GM12878 (cell line): ENCODE results near the gene CMSS1. TPM values are rescaled to one million over a fixed set of nuclear protein-coding genes. Genes with fewer than 3 reads are reported as not detected.

Source experiments
- ATAC-seq: fragments of 200-7000 bp; cut with Tn5 transposase; 3 replicates; pipeline ENCODE4 v1.9.1; 2020; ENCODE audit warnings: mild to moderate bottlenecking, moderate library complexity
- BruUV-seq: library from RNA; stranded (reverse); fragments of 400-500 nt; replicated peaks from 2 replicates; lab custom pipeline; 2021; lab: Mats Ljungman, UMichigan
- CTCF ChIA-PET: fragments of 300-600 bp; sonication (Branson Sonifier 250); formaldehyde crosslinking; extraction: SDS; loops from one replicate; lab custom pipeline; 2021; ENCODE audit warnings: inconsistent platforms; lab: Yijun Ruan, JAX
- POLR2A ChIA-PET: fragments of 350-600 bp; formaldehyde crosslinking; extraction: SDS; loops from one replicate; lab custom pipeline; 2021; ENCODE audit warnings: inconsistent platforms; lab: Charles Lee
- RAD21 ChIA-PET: fragments of 300-600 bp; sonication (Branson Sonifier 250); formaldehyde crosslinking; loops from one replicate; lab custom pipeline; 2023; ENCODE audit warnings: antibody characterized with exemption; ENCODE audit not compliant: unreplicated experiment; lab: Charles Lee
- SMC1A ChIA-PET: fragments of 300-600 bp; sonication (Branson Sonifier 250); formaldehyde crosslinking; loops from one replicate; lab custom pipeline; 2023; ENCODE audit not compliant: unreplicated experiment, uncharacterized antibody; lab: Charles Lee
- DNase-seq: peaks from one replicate; pipeline ENCODE4 v3.0.0-alpha.2; 2011; ENCODE audit warnings: low read depth, low spot score
- FAIRE-seq: peaks from 3 replicates; lab custom pipeline; 2011; peaks lifted over from hg19 to GRCh38; lab: Jason Lieb, UNC
- H2AFZ ChIP-seq: 2 replicates; pipeline ENCODE4 v1.6.0; 2011; ENCODE audit warnings: low read depth, low read length, control low read depth; ENCODE audit not compliant: control insufficient read depth
- H3K27ac ChIP-seq: 2 replicates; pipeline ENCODE4 v1.5.1; 2011; ENCODE audit warnings: control low read depth; ENCODE audit not compliant: control insufficient read depth, insufficient read depth
- H3K27me3 ChIP-seq, 2 experiments: replicated peaks in 1 of 2; 2 replicates each; pipeline versions ENCODE4 v1.6.0 to v1.6.1; 2011; ENCODE audit warnings: low read length in 1 of 2; ENCODE audit not compliant: control insufficient read depth in 2 of 2, insufficient read depth in 2 of 2
- H3K36me3 ChIP-seq, 2 experiments: 2 replicates each; pipeline ENCODE4 v1.5.1; 2011; ENCODE audit warnings: low read length in 1 of 2; ENCODE audit not compliant: control insufficient read depth in 2 of 2, insufficient read depth in 2 of 2
- H3K4me1 ChIP-seq: 2 replicates; pipeline ENCODE4 v1.6.1; 2011; ENCODE audit warnings: mild to moderate bottlenecking, low read length, moderate library complexity, mixed read lengths; ENCODE audit not compliant: control insufficient read depth, insufficient read depth
- H3K4me2 ChIP-seq: 2 replicates; pipeline ENCODE4 v1.6.0; 2011; ENCODE audit warnings: control low read depth; ENCODE audit not compliant: control insufficient read depth, insufficient read depth
- H3K4me3 ChIP-seq: fragments of 200-600 bp; sonication (generic); 2 replicates; pipeline ENCODE4 v1.5.1; 2016
- H3K79me2 ChIP-seq: 2 replicates; pipeline ENCODE4 v1.6.0; 2011; ENCODE audit warnings: low read length; ENCODE audit not compliant: control insufficient read depth, insufficient read depth
- H3K9ac ChIP-seq: 2 replicates; pipeline ENCODE4 v1.8.0; 2011; ENCODE audit warnings: low read length, control low read depth, mixed read lengths; ENCODE audit not compliant: control insufficient read depth, insufficient read depth
- H3K9me3 ChIP-seq: replicated peaks from 3 replicates; pipeline ENCODE4 v1.5.1; 2011; ENCODE audit warnings: mild to moderate bottlenecking, low read length; ENCODE audit not compliant: control insufficient read depth, insufficient read depth
- H4K20me1 ChIP-seq: 2 replicates; pipeline ENCODE4 v1.6.0; 2011; ENCODE audit not compliant: control insufficient read depth, insufficient read depth
- SMARCA5 ChIP-seq: fragments of 450-650 bp; IDR thresholded peaks from 2 replicates; pipeline ENCODE4 v1.6.1; 2017; ENCODE audit warnings: mild to moderate bottlenecking
- SMC3 ChIP-seq: IDR thresholded peaks from 2 replicates; pipeline ENCODE4 v1.6.1; 2011; ENCODE audit warnings: low read length, improper control_type of control experiment, borderline replicate concordance
- ZSCAN29 ChIP-seq: fragments of 450-650 bp; IDR thresholded peaks from 2 replicates; pipeline ENCODE4 v1.6.1; 2017; ENCODE audit warnings: mild to moderate bottlenecking, moderate library complexity
- in situ Hi-C: fragments of 300-500 bp; cut with MboI; formaldehyde crosslinking; loops from 9 replicates; pipeline ENCODE4 v1.14.3; 2018; ENCODE audit warnings: mixed read lengths
- intact Hi-C: fragments of 100-400 bp; cut with micrococcal nuclease; formaldehyde crosslinking; loops from one replicate; pipeline ENCODE4 v1.14.2; 2022; ENCODE audit not compliant: unreplicated experiment
- polyA plus RNA-seq, 11 experiments: library from polyadenylated mRNA; depleted of rRNA in 4 of 11; unstranded in 6 of 11; stranded (reverse) in 5 of 11; fragments of >200 nt; fragmentation: Nextera tagmentation in 4 of 11; fragmentation: Illumina TruSeq in 1 of 11; extraction: Ambion mirVana in 4 of 11; extraction: Trizol in 1 of 11; gene quantifications; 1 replicate in 1 of 11; 2 replicates in 10 of 11; pipeline versions ENCODE4 v1.2.1 to v1.2.3, GENCODE V29; 2011 to 2016; ENCODE audit warnings: inconsistent platforms in 2 of 11, missing spikeins in 2 of 11, low read depth in 1 of 11
- total RNA-seq, 4 experiments: library from RNA; depleted of rRNA in 3 of 4; stranded (reverse); fragments of >200 nt in 3 of 4; fragmentation: Illumina TruSeq in 1 of 4; extraction: Trizol in 1 of 4; gene quantifications; 2 replicates each; pipeline versions ENCODE4 v1.2.1 to v1.2.3, GENCODE V29; 2013 to 2021
- TF ChIP-seq, protein P1 (sequence below), 3 experiments: IDR thresholded peaks in 2 of 3; conservative IDR thresholded peaks in 1 of 3; 2 replicates each; pipeline ENCODE4 v1.5.1; 2011; ENCODE audit warnings: low read depth in 3 of 3, low read length in 3 of 3, mild to moderate bottlenecking in 3 of 3, control low read depth in 2 of 3, moderate library complexity in 2 of 3, inconsistent platforms in 1 of 3, mixed read lengths in 1 of 3; ENCODE audit not compliant: control insufficient read depth in 2 of 3, insufficient read depth in 1 of 3; ENCODE audit errors: extremely low read depth in 1 of 3

The CMSS1 gene
- total and polyA plus RNA-seq, 10 of the 15 experiments (the other 5 are each of a cell fraction or from before 2014, with no cell fraction given), result 31.0 to 118 (median 70.1) TPM

DNA sequence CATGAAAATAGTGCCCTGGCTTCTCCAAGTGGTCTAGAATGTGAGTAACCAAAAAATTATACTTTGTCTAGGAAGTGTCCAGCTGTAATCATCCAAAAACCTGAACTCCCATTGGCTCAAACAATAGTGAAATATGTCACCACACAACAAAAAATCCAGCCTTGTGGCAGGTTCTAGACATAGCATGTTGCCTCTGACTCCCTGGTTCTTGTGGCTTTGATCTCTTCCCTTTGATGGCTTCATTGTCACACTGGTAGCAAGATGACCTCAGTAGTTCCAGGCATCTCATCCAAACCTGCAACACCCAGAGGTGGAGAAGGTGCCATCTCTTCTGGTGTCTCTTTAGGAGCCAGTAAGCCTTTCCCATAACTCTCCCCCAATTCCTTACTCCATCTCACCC lies 74.7 kb downstream of the CMSS1 start:
- intact Hi-C loops, result no loop called here
- ChIA-PET CTCF (interaction anchor here (0.6 kb wide), 1 partner anchor 571 kb away, joined by 4 read pairs; no protein-coding TSS in a partner anchor), POLR2A (interaction anchor here (0.7 to 1.0 kb wide), 2 partner anchors 9 to 45 kb away, joined by 3 read pairs; no protein-coding TSS in a partner anchor), SMC1A (interaction anchor here (1.0 to 1.1 kb wide), 2 partner anchors 13 to 17 kb away, joined by 3 read pairs; no protein-coding TSS in a partner anchor), RAD21 (no interaction called here)
- no peak for TF ChIP-seq SMC3
- no peak for TF ChIP-seq ZSCAN29
- TF ChIP-seq, protein P1, sequence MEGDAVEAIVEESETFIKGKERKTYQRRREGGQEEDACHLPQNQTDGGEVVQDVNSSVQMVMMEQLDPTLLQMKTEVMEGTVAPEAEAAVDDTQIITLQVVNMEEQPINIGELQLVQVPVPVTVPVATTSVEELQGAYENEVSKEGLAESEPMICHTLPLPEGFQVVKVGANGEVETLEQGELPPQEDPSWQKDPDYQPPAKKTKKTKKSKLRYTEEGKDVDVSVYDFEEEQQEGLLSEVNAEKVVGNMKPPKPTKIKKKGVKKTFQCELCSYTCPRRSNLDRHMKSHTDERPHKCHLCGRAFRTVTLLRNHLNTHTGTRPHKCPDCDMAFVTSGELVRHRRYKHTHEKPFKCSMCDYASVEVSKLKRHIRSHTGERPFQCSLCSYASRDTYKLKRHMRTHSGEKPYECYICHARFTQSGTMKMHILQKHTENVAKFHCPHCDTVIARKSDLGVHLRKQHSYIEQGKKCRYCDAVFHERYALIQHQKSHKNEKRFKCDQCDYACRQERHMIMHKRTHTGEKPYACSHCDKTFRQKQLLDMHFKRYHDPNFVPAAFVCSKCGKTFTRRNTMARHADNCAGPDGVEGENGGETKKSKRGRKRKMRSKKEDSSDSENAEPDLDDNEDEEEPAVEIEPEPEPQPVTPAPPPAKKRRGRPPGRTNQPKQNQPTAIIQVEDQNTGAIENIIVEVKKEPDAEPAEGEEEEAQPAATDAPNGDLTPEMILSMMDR (IDR thresholded peaks at IDR 0.05 in 2 of 3, conservative IDR thresholded peaks at IDR 0.05 in 1 of 3; ENCODE audit: control insufficient read depth in 2 of 3, extremely low read depth in 1 of 3, insufficient read depth in 1 of 3, low read depth in 3 of 3, low read length in 3 of 3), result 0 out of 6 replicates have a peak, but pooled peaks of 1 of the 3 experiments have one; percentile 14
- no peak for TF ChIP-seq SMARCA5
- Histone ChIP-seq H3K27ac (no peak overlapping the region), H3K4me2 (no peak overlapping the region), H3K9me3 (no peaks in the 10 kb centered on the region), H3K27me3 (no peaks in the 10 kb centered on the region), H3K79me2 (no peaks in the 10 kb centered on the region), H4K20me1 (no peaks in the 10 kb centered on the region), H2AFZ (no peak overlapping the region), H3K36me3 (no peaks in the 10 kb centered on the region), H3K4me3 (no peak overlapping the region), H3K4me1 (no peaks in the 10 kb centered on the region), H3K9ac (no peak overlapping the region)
- ATAC-seq (peak; percentile 36; the same call in 2 of the 3 replicates), DNase-seq (no peak), FAIRE-seq (no peak)
- in situ Hi-C loops, result no loop called here
- no TSS peak for BruUV-seq
